T-helper 1 cell (primary cell): ENCODE results near the gene NOD1.
"Not testable (repeated sequence)": the region's sequence is repeated elsewhere in the genome, so short reads cannot be mapped to it uniquely, and the experiment has no call there.

Source experiments
- DNase-seq, 5 donors: peaks; one replicate each; pipeline ENCODE4 v3.0.0-alpha.2; 2012 to 2020
- total RNA-seq, 4 donors: gene quantifications; one replicate each; lab custom pipeline; 2026; lab: John Stamatoyannopoulos, UW

NOD1 gene, protein sequence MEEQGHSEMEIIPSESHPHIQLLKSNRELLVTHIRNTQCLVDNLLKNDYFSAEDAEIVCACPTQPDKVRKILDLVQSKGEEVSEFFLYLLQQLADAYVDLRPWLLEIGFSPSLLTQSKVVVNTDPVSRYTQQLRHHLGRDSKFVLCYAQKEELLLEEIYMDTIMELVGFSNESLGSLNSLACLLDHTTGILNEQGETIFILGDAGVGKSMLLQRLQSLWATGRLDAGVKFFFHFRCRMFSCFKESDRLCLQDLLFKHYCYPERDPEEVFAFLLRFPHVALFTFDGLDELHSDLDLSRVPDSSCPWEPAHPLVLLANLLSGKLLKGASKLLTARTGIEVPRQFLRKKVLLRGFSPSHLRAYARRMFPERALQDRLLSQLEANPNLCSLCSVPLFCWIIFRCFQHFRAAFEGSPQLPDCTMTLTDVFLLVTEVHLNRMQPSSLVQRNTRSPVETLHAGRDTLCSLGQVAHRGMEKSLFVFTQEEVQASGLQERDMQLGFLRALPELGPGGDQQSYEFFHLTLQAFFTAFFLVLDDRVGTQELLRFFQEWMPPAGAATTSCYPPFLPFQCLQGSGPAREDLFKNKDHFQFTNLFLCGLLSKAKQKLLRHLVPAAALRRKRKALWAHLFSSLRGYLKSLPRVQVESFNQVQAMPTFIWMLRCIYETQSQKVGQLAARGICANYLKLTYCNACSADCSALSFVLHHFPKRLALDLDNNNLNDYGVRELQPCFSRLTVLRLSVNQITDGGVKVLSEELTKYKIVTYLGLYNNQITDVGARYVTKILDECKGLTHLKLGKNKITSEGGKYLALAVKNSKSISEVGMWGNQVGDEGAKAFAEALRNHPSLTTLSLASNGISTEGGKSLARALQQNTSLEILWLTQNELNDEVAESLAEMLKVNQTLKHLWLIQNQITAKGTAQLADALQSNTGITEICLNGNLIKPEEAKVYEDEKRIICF
- total RNA-seq: 31.4 to 48.5 (median 41.7) reads per million in 4 donors

GRCh38 chr7:30478349-30479201, at the start of gene NOD1:
TSS of gene NOD1 (minus strand) at chr7:30478784. CDS start at chr7:30456921, 21,863 bp downstream.
- peak; percentile 20 to 79 (median 50) for DNase-seq

DNA sequence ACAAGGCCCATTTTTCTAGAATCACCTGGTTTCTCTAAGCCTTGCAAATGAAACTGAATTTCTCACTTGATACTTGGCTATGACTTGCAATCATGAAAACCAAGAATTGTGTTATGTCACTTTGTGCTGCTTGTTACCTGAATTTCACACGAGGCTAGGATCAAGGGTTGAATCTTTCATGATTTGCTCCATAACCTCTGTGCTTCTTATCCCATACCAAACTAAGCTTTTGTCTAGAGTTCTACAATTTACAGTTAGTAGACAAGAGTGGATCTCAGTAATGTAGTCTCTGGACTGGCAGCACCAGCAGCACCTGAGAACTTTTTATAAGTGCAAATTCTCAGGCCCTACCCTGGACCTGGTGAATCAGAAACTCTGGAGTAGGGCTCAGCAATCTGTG, 48.7 kb upstream of the NOD1 start:
- DNase-seq: not testable (repeated sequence)

DNA sequence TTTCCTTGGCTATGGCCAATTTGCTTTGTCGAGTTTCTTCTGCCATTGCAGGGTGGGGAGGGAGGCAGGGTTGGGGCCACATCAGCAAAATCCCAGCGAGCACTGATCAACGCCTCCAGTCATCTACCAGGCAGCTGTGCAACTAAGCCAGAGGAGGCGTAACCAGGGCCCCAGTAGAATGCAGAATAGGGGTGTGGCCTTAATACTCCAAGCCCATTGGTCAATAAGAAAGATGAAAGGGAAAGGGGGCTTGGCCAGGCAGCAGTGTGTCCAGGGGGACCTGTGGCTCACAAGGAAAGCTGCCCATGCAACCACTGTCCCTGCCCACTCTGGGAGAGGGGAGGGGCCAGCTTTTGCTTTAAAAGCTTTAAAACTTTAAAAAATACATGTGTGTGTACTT, 47.6 kb upstream of the NOD1 start:
- DNase-seq: no peak

- DNase-seq: no peak
Measured at GRCh38 chr7:30525429-30525828, 46.8 kb upstream of the NOD1 start.

- no peak for DNase-seq
Measured at GRCh38 chr7:30524545-30524944, 46.0 kb upstream of the NOD1 start.

GRCh38 chr7:30523466-30523865, 44.9 kb upstream of the NOD1 start:
- DNase-seq: no peak

GRCh38 chr7:30522159-30522558, 43.6 kb upstream of the NOD1 start:
- DNase-seq: no peak

DNA sequence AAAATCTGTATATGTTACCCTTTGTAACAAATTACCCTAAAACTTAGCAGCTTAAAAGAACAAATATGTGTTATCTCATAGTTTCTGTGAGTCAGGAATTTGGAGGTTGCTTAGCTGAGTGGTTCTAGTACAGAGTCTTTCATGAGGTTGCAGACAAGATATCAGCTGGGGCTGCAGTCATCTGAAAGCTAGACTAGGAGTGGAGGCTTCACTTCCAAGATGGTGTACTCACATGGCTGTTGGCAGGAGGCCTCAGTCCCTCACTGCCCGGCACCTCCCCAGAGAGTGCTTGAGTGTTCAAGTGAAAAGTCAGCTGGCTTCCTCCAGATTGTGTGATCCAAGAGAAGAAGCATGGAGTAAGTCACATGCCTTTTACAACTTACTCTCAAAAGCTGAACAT, 42.9 kb upstream of the NOD1 start:
- DNase-seq: no peak

GRCh38 chr7:30519122-30519521, 40.5 kb upstream of the NOD1 start:
- no peak for DNase-seq

DNA sequence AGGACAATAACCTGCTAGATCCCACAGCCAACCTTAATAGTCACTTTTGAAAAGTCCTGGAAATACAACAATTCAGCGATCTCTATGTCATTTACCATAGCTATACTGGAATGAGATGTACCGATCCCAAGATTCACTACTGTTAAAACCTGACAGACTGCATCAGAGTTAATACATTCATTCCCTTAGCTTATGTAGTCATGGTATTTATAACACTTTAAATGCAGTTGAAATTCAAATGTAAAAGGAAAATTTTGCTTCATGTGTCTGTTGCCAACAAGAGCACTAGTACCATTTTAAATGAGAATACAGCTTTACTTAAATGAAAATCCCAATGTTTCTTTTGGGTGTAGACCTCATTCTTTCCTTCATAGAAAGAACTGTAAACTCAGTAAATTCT, 37.2 kb upstream of the NOD1 start:
- no peak for DNase-seq

- DNase-seq: no peak
Measured at GRCh38 chr7:30514776-30515175, 36.2 kb upstream of the NOD1 start.

DNA sequence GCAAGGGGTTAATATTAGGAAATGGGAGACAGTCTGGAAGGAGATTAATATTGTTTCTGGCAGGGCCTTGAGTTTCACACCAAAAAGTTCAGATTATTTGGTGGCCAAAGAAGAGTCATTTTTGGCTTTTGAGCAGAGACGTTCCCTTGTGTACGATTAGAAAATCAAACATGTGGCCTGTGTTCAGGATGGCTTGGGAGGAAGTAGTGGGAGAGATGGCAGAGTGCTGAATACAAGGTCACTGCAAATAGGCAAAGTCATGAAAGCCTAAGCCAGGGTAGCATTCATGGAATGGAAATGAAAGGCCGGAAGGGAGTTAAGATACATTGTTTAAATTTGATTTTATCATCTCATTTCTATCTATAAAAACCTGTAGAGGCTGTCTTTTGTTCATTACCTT, 35.6 kb upstream of the NOD1 start:
- no peak for DNase-seq

- DNase-seq: no peak
Measured at GRCh38 chr7:30513762-30514161, 35.2 kb upstream of the NOD1 start.

DNA sequence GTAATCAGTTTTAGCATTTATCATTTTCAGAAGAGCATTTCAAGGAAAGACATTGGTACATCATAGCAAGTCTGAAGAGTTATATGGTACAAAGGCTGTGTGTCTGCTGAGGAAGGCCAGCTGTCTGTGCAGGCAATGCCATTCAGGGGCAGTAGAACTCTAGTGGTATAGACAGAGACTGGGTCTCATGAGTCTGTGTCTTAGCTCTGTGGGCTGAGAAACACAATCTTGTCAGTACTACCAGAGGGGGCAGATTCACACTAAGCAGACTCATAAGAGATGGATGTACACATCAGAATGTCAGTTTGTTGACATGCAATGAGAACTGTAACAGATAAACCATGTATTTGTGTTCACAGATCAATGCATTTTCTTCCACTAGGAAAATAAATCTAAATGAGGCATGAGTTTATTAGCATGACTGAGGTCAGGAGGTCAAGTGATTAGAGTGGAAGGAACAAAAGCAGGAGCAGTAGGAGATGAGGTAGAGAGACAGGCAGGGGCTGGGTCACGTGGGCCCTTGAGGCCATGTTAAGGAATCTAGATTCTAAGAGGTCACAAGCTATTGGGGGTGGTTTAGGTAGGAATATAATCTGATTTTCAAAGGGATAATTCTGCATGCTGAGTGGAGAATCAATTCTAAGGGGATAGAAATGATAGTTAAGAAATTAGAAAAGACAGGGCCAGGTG, 33.5 kb upstream of the NOD1 start:
- no peak for DNase-seq

GRCh38 chr7:30511494-30511893, 32.9 kb upstream of the NOD1 start:
- DNase-seq: no peak

DNA sequence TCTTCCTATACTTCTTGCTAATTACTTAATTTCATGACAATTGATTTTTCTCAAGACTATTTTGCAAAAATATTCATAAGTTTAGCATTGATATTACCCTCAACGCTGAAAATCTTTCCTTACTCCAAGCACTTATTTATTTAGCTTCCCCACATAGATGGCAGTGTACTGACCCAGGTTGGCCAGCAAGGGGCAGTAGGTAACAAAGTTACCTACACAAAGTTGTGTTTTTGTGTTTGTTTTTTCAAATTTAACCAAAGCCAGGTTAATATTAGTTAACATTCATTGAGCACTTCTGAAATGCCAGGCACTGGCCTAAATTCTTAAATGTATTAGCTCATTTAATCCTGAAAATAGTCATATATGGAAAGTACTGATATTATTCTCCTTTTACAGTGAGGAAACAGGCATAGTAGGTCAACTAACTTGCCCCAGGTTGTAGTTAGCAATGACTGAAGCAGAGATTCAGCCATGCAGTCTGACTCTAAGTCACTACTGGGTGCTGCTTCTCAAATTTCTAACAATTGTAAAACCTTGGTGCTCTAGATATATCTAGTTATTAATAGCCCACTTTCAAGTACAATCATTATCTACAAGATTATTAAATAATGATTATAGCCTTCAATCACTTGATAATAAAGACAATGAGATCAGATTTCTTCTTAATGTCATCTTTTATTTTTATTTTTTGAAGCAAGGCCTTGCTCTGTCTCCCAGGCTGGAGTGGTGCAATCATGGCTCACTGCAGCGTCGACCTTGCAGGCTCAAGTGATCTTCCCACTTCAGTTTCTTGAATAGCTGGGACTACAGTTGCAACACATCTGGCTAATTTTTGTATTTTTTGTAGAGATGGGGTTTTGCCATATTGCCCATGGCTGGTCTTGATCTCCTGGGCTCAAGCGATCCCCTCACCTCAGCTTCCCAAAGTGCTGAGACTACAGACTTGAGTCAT, 31.8 kb upstream of the NOD1 start:
- DNase-seq: peak in 2 of 5 donors; percentile 24 to 49

DNA sequence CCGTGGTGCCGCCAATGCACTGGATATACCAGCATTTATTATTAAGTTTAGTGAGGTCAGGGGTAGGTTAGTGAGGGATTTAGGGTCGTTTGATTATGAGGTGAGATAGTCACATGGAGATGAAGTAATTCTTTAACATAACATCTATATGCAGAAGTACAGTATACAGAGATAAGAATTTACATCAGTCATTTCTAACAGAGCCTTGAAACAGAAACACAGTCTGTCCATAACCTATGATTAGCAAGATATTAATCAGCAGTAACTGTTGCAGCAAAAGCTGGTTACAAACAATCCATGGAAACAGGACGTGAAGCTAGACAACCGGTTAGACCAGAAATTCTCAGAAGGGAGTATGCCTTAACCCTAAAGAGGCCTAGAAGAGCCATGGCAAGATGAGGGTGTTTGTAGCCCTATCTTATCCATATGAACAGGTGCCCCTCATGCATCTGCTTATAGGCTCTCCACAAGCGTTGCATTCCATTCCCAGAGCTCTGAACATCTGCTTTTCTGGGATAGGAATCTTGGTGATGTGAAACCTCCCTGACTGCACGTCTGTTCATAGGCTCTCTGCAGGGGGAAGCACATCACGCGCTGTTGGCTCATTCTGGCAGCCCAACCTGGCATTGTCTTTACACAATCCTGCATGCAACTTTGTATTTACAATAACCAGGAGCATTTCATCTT, 30.7 kb upstream of the NOD1 start:
- DNase-seq: not testable (repeated sequence)

DNA sequence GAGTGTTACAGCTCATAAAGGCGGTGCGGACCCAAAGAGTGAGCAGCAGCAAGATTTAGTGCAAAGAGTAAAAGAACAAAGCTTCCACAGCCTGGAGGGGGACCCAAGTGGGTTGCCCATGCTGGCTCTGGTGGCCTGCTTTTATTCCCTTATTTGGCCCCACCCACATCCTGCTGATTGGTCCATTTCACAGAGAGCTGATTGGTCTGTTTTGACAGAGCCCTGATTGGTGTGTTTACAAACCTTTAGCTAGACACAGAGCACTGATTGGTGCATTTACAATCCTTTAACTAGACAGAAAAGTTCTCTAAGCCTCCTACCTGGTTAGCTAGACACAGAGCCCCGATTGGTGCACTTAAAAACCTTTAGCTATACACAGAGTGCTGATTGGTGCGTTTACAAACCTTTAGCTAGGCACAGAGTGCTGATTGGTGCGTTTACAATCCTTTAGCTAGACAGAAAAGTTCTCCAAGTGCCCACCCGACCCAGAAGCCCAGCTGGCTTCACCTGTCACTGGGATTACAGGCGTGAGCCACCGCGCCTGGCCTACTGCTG, 28.8 kb upstream of the NOD1 start:
- not testable (repeated sequence) for DNase-seq

GRCh38 chr7:30505174-30505697, 26.7 kb upstream of the NOD1 start:
- no peak for DNase-seq
